ENCODE results near the gene ECE2.

Gene ECE2

DNA sequence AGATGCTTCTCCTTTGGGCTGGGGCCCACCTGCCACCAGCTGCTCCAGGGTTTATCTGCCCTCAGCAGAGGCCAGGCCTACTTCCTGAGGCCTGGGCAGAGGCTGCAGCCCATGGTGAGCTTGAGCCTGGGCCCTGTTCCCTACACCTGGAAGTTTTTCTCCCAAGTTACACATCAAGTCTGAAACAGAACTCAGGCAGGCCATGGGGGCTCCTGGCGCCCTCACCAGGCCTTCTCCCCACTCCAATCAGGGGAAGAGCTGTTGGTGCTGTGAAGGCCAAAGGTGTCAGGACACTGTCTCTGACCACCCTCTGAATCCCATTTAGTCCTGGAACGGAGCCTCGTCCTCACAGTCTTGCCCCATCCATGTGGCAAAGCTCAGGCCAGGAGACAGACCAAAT lies 39.2 kb upstream of the ECE2 start:
- H3K4me2 ChIP-seq: no peak overlapping the region
- no peaks in the 10 kb centered on the region for H3K36me3 ChIP-seq (ENCODE audit: insufficient read depth)
- H3K9ac ChIP-seq: no peak overlapping the region
- no peak overlapping the region for H3K4me3 ChIP-seq (IDR thresholded peaks at IDR 0.05; ENCODE audit: insufficient read depth, low read depth, low read length)
- H4K20me1 ChIP-seq (ENCODE audit: insufficient read depth): no peaks in the 10 kb centered on the region
- H3K27me3 ChIP-seq (ENCODE audit: insufficient read depth, low read depth): peaks cover 13% of the 10 kb centered on the region; the same call in 1 of the 2 replicates
- H2AFZ ChIP-seq (ENCODE audit: low read depth): no peak overlapping the region
- no peaks in the 10 kb centered on the region for H3K79me2 ChIP-seq (ENCODE audit: insufficient read depth, low read depth)
- no peaks in the 10 kb centered on the region for H3K4me1 ChIP-seq (ENCODE audit: low read depth, poor library complexity, severe bottlenecking)
- TF ChIP-seq, protein P1, sequence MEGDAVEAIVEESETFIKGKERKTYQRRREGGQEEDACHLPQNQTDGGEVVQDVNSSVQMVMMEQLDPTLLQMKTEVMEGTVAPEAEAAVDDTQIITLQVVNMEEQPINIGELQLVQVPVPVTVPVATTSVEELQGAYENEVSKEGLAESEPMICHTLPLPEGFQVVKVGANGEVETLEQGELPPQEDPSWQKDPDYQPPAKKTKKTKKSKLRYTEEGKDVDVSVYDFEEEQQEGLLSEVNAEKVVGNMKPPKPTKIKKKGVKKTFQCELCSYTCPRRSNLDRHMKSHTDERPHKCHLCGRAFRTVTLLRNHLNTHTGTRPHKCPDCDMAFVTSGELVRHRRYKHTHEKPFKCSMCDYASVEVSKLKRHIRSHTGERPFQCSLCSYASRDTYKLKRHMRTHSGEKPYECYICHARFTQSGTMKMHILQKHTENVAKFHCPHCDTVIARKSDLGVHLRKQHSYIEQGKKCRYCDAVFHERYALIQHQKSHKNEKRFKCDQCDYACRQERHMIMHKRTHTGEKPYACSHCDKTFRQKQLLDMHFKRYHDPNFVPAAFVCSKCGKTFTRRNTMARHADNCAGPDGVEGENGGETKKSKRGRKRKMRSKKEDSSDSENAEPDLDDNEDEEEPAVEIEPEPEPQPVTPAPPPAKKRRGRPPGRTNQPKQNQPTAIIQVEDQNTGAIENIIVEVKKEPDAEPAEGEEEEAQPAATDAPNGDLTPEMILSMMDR (conservative IDR thresholded peaks at IDR 0.05; ENCODE audit: low read depth, low read length): no peak
- no peak overlapping the region for H3K27ac ChIP-seq

DNA sequence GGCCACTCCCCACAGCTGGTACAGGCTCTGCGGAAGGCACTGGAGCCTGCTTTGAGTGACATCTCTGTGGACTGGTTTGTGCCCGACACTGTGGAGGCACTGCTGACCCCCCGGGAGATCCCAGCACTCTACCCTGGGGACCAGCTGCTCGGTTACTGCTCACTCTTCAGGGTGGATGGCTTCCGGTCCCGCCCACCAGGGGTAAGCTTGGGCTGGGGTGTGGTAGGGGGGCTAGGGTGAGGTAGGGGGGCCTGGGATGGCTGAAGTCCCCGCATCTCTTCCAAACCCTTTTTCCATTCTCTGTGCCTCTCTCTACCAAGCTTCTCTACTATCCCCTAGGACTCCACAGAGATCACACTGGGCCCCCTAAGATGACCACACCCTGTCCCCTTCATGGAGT lies 38.6 kb upstream of the ECE2 start:
- Histone ChIP-seq H3K4me1 (ENCODE audit: low read depth, poor library complexity, severe bottlenecking) (no peaks in the 10 kb centered on the region), H3K4me3 (IDR thresholded peaks at IDR 0.05; ENCODE audit: insufficient read depth, low read depth, low read length) (no peak overlapping the region), H3K79me2 (ENCODE audit: insufficient read depth, low read depth) (no peaks in the 10 kb centered on the region), H3K27me3 (ENCODE audit: insufficient read depth, low read depth) (peaks cover 7% of the 10 kb centered on the region; the same call in 1 of the 2 replicates), H3K36me3 (ENCODE audit: insufficient read depth) (no peaks in the 10 kb centered on the region), H3K27ac (no peak overlapping the region), H4K20me1 (ENCODE audit: insufficient read depth) (no peaks in the 10 kb centered on the region), H3K4me2 (no peak overlapping the region), H3K9ac (no peak overlapping the region), H2AFZ (ENCODE audit: low read depth) (no peak overlapping the region)
- TF ChIP-seq, protein P1 (conservative IDR thresholded peaks at IDR 0.05; ENCODE audit: low read depth, low read length): no peak

DNA sequence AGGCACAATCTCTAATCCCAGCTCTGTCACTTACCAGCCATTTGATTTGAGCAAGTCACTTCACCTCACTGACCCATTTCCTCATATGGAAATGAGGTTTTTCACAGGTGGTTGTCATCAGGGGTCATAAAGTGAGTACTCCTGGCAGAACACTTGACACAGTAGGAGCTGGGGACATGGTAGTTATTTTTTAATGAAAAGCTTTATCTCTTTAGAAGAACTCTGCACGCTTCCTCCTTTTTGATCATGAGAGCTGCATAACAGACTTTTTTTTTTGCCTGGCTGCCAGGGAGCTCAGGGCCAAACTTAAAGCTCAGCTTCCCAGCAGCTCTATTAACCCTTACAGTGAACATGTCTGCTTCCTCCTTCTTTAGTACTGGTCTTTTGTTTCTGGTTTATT lies 38.0 kb upstream of the ECE2 start:
- H3K4me2 ChIP-seq: no peak overlapping the region
- no peak overlapping the region for H2AFZ ChIP-seq (ENCODE audit: low read depth)
- peaks cover 3% of the 10 kb centered on the region; the same call in 1 of the 2 replicates for H3K27me3 ChIP-seq (ENCODE audit: insufficient read depth, low read depth)
- no peaks in the 10 kb centered on the region for H3K79me2 ChIP-seq (ENCODE audit: insufficient read depth, low read depth)
- H3K4me3 ChIP-seq (IDR thresholded peaks at IDR 0.05; ENCODE audit: insufficient read depth, low read depth, low read length): no peak overlapping the region
- H3K4me1 ChIP-seq (ENCODE audit: low read depth, poor library complexity, severe bottlenecking): no peaks in the 10 kb centered on the region
- TF ChIP-seq, protein P1 (conservative IDR thresholded peaks at IDR 0.05; ENCODE audit: low read depth, low read length): no peak
- H3K36me3 ChIP-seq (ENCODE audit: insufficient read depth): no peaks in the 10 kb centered on the region
- H4K20me1 ChIP-seq (ENCODE audit: insufficient read depth): no peaks in the 10 kb centered on the region
- H3K9ac ChIP-seq: no peak overlapping the region
- H3K27ac ChIP-seq: no peak overlapping the region

DNA sequence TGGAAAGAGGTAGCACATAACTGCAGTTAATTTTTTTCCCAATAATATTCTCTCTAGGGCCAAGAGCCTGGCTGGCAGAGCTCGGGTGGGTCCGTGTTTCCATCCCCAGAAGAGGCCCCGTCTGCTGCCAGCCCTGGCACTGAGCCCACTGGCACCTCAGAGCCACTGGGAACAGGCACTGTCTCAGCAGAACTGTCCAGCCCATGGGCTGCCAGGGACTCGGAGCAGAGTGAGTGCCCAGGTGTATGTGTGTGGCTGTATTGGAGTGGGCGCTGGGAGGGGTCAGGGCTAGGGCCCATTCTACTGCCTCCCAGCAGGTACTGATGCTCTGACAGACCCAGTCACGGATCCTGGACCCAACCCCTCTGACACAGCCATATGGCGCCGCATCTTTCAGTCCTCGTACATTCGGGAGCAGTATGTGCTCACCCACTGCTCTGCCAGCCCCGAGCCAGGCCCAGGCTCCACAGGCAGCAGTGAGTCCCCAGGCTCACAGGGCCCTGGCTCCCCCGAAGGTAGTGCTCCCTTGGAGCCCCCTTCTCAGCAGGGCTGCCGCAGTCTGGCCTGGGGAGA lies 37.5 kb upstream of the ECE2 start:
- Histone ChIP-seq H4K20me1 (ENCODE audit: insufficient read depth) (no peaks in the 10 kb centered on the region), H3K9ac (no peak overlapping the region), H3K27me3 (ENCODE audit: insufficient read depth, low read depth) (peaks cover 3% of the 10 kb centered on the region; the same call in 1 of the 2 replicates), H3K79me2 (ENCODE audit: insufficient read depth, low read depth) (no peaks in the 10 kb centered on the region), H3K4me1 (ENCODE audit: low read depth, poor library complexity, severe bottlenecking) (no peaks in the 10 kb centered on the region), H3K4me2 (no peak overlapping the region), H3K27ac (no peak overlapping the region), H2AFZ (ENCODE audit: low read depth) (no peak overlapping the region), H3K4me3 (IDR thresholded peaks at IDR 0.05; ENCODE audit: insufficient read depth, low read depth, low read length) (no peak overlapping the region), H3K36me3 (ENCODE audit: insufficient read depth) (no peaks in the 10 kb centered on the region)
- TF ChIP-seq, protein P1 (conservative IDR thresholded peaks at IDR 0.05; ENCODE audit: low read depth, low read length): no peak

Data from KMS-11 (cell line).